Measurements from ENCODE around the gene TUBGCP6. TPM values are rescaled to one million over a fixed set of nuclear protein-coding genes. Genes with fewer than 3 reads are reported as not detected.

The TUBGCP6 gene
- polyA plus RNA-seq, 1 donor from 2014 or later: 74.5 TPM

DNA sequence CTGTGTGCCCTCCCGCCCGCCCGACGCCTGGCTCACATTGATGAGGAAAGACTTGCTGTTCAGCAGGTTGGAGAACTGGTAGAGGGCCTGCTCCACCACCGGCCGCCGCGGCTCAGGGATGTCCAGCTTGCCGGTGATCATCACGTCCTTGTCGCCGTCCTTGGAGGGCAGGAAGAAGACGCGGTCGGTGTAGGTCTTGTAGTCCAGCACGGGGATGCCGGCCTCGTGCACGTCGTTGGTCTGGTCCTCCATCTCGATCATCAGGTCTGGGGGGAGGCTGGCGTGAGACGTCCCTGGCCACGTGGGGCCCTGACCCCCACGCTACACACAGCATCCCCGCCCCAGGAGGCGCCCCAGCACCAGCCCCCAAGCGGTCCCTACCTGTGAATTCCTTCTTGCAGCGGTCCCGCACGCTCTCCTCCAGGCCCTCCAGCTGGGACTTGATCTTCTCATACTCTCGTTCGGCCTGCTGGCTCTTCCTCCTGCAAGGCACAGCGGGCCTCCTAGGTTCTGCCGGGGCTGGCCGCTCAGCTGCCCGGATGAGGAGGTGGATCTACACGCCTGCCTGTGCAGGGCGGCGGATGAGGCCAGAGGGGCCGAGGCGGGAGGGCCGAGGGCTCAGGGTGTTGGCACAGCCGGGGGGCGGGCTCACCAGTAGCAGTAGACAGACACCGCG is 36.0 kb upstream of the TUBGCP6 start:
- no peaks in the 10 kb centered on the region for H3K36me3 ChIP-seq (ENCODE audit: insufficient read depth, low read length)
- TF ChIP-seq POLR2AphosphoS5 (IDR thresholded peaks at IDR 0.05) (no peak), EP300 (conservative IDR thresholded peaks at IDR 0.05; ENCODE audit: poor library complexity, severe bottlenecking) (no peak), MXI1 (conservative IDR thresholded peaks at IDR 0.05; ENCODE audit: poor library complexity, severe bottlenecking) (no peak), EZH2 (IDR thresholded peaks at IDR 0.05; ENCODE audit: borderline replicate concordance, insufficient read depth, low read length, poor library complexity, severe bottlenecking) (no peak), SMC3 (conservative IDR thresholded peaks at IDR 0.05; ENCODE audit: poor library complexity) (no peak), RAD21 (conservative IDR thresholded peaks at IDR 0.05) (no peak), TAF1 (IDR thresholded peaks at IDR 0.05; ENCODE audit: low read depth) (no peak)
- TF ChIP-seq, protein P1, sequence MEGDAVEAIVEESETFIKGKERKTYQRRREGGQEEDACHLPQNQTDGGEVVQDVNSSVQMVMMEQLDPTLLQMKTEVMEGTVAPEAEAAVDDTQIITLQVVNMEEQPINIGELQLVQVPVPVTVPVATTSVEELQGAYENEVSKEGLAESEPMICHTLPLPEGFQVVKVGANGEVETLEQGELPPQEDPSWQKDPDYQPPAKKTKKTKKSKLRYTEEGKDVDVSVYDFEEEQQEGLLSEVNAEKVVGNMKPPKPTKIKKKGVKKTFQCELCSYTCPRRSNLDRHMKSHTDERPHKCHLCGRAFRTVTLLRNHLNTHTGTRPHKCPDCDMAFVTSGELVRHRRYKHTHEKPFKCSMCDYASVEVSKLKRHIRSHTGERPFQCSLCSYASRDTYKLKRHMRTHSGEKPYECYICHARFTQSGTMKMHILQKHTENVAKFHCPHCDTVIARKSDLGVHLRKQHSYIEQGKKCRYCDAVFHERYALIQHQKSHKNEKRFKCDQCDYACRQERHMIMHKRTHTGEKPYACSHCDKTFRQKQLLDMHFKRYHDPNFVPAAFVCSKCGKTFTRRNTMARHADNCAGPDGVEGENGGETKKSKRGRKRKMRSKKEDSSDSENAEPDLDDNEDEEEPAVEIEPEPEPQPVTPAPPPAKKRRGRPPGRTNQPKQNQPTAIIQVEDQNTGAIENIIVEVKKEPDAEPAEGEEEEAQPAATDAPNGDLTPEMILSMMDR (IDR thresholded peaks at IDR 0.05; ENCODE audit: poor library complexity, severe bottlenecking): no peak
- TF ChIP-seq, protein P2, sequence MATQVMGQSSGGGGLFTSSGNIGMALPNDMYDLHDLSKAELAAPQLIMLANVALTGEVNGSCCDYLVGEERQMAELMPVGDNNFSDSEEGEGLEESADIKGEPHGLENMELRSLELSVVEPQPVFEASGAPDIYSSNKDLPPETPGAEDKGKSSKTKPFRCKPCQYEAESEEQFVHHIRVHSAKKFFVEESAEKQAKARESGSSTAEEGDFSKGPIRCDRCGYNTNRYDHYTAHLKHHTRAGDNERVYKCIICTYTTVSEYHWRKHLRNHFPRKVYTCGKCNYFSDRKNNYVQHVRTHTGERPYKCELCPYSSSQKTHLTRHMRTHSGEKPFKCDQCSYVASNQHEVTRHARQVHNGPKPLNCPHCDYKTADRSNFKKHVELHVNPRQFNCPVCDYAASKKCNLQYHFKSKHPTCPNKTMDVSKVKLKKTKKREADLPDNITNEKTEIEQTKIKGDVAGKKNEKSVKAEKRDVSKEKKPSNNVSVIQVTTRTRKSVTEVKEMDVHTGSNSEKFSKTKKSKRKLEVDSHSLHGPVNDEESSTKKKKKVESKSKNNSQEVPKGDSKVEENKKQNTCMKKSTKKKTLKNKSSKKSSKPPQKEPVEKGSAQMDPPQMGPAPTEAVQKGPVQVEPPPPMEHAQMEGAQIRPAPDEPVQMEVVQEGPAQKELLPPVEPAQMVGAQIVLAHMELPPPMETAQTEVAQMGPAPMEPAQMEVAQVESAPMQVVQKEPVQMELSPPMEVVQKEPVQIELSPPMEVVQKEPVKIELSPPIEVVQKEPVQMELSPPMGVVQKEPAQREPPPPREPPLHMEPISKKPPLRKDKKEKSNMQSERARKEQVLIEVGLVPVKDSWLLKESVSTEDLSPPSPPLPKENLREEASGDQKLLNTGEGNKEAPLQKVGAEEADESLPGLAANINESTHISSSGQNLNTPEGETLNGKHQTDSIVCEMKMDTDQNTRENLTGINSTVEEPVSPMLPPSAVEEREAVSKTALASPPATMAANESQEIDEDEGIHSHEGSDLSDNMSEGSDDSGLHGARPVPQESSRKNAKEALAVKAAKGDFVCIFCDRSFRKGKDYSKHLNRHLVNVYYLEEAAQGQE (IDR thresholded peaks at IDR 0.05; ENCODE audit: borderline replicate concordance): no peak
- H3K27me3 ChIP-seq (ENCODE audit: insufficient read depth, low read depth, low read length): no peaks in the 10 kb centered on the region
- no peak overlapping the region for H3K4me2 ChIP-seq (ENCODE audit: low read length)
- H3K9me2 ChIP-seq (ENCODE audit: insufficient read depth, low read length): no peaks in the 10 kb centered on the region
- no peak overlapping the region for H3K9ac ChIP-seq (ENCODE audit: low read length)
- H3F3A ChIP-seq (ENCODE audit: insufficient read depth, low read length, poor library complexity, severe bottlenecking): no peaks in the 10 kb centered on the region
- H4K20me1 ChIP-seq (ENCODE audit: insufficient read depth): no peaks in the 10 kb centered on the region
- no peak overlapping the region for H3K27ac ChIP-seq (ENCODE audit: low read length)
- no peak overlapping the region for H3K4me3 ChIP-seq (ENCODE audit: low read length)
- no peak overlapping the region for H2AFZ ChIP-seq (ENCODE audit: low read depth, low read length)
- no peaks in the 10 kb centered on the region for H3K79me2 ChIP-seq (replicated peaks; ENCODE audit: insufficient read depth, low read length)
- no peaks in the 10 kb centered on the region for H3K9me3 ChIP-seq (ENCODE audit: low read length)

DNA sequence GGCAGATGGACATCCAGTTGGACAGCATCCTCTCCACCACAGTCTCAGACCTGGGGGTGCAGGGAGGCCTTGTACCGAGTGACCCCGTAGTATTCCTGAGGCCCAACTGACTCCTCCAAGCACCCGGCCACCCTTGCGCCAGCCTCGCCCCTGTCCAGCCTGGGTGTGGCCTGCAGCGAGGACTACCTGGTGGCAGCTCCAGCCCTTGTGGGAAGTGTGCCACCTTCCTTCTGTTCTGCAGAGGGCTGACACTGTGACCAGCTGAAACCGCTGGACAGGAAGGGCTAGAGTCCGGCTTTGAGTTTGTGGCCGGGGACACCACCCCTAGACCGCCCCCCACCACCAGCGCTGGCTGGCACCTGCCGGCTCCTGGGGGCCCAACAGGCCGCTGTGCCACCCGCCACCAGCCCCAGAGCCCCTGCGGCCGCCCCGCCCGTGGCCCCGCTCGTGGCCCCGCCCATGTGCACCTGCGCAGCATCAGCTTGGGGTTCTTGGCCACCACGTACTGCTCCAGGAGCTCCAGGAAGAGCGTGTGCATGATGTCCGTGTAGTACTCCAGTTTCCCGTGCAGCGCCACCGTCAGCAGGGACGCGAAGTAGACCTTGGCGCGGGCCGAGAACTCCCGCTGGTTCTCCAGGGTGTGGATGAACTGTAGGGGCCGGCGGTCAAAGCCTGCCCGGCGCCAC is 35.3 kb upstream of the TUBGCP6 start:
- no peaks in the 10 kb centered on the region for H3K27me3 ChIP-seq (ENCODE audit: insufficient read depth, low read depth, low read length)
- H3K4me3 ChIP-seq (ENCODE audit: low read length): no peak overlapping the region
- no peak overlapping the region for H2AFZ ChIP-seq (ENCODE audit: low read depth, low read length)
- TF ChIP-seq TAF1 (IDR thresholded peaks at IDR 0.05; ENCODE audit: low read depth) (no peak), EZH2 (IDR thresholded peaks at IDR 0.05; ENCODE audit: borderline replicate concordance, insufficient read depth, low read length, poor library complexity, severe bottlenecking) (no peak), RAD21 (conservative IDR thresholded peaks at IDR 0.05) (no peak), EP300 (conservative IDR thresholded peaks at IDR 0.05; ENCODE audit: poor library complexity, severe bottlenecking) (no peak), MXI1 (conservative IDR thresholded peaks at IDR 0.05; ENCODE audit: poor library complexity, severe bottlenecking) (no peak), POLR2AphosphoS5 (IDR thresholded peaks at IDR 0.05) (no peak), SMC3 (conservative IDR thresholded peaks at IDR 0.05; ENCODE audit: poor library complexity) (no peak)
- TF ChIP-seq, protein P1 (IDR thresholded peaks at IDR 0.05; ENCODE audit: poor library complexity, severe bottlenecking): no peak
- TF ChIP-seq, protein P2 (IDR thresholded peaks at IDR 0.05; ENCODE audit: borderline replicate concordance): no peak
- H3K79me2 ChIP-seq (replicated peaks; ENCODE audit: insufficient read depth, low read length): no peaks in the 10 kb centered on the region
- no peak overlapping the region for H3K9ac ChIP-seq (ENCODE audit: low read length)
- H3K9me2 ChIP-seq (ENCODE audit: insufficient read depth, low read length): no peaks in the 10 kb centered on the region
- no peak overlapping the region for H3K27ac ChIP-seq (ENCODE audit: low read length)
- no peaks in the 10 kb centered on the region for H3K9me3 ChIP-seq (ENCODE audit: low read length)
- no peak overlapping the region for H3K4me2 ChIP-seq (ENCODE audit: low read length)
- H3K36me3 ChIP-seq (ENCODE audit: insufficient read depth, low read length): no peaks in the 10 kb centered on the region
- H3F3A ChIP-seq (ENCODE audit: insufficient read depth, low read length, poor library complexity, severe bottlenecking): no peaks in the 10 kb centered on the region
- H4K20me1 ChIP-seq (ENCODE audit: insufficient read depth): no peaks in the 10 kb centered on the region

All from neural cell (in vitro differentiated cells).